Stomach (tissue), 4 donors: ENCODE data around the gene OR9Q1.

ENCODE experiments used
- POLR2A ChIP-seq, 4 donors: fragments of 450-650 bp; IDR thresholded peaks; one replicate each; pipeline ENCODE4 v1.6.1; 2016; ENCODE audit warnings: antibody characterized with exemption in 4 of 4, control low read depth in 2 of 4, mild to moderate bottlenecking in 1 of 4, moderate library complexity in 1 of 4
- TF ChIP-seq, protein P1 (sequence below), 7 experiments: fragments of 450-650 bp in 4 of 7; fragments of 200-600 bp in 3 of 7; sonication (generic) in 3 of 7; IDR thresholded peaks; one replicate each; pipeline ENCODE4 v1.5.1; 2016 to 2019; ENCODE audit warnings: antibody characterized with exemption in 7 of 7, control low read depth in 2 of 7, mild to moderate bottlenecking in 1 of 7

DNA sequence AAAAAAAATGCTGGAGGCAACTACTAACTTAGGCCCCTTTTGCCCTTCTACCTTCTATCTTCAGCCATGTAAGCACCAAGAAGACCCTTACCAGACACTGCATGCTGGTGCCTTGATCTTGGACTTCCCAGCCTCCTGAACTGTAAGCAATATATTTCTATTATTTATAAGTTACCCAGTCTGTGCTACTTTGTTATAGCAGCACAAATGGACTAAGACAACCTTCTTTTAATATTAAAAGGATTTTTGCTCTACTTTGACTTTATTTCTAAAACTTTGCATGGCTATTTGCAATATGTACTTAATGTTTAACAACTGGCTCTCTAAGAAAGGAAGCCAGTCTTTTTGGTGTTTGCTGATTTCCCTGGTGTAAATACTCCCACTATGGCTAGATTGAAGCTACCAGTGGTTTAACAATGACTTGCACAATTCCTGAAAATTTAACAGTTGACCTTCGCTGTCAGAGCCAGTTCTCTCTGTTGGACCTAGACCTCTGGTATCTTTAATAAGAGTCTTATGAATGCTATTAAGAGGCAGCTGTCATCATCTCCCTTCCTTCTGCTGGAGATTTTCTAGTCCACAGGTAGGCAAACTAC lies 32.2 kb downstream of the OR9Q1 start:
- TF ChIP-seq, protein P1, sequence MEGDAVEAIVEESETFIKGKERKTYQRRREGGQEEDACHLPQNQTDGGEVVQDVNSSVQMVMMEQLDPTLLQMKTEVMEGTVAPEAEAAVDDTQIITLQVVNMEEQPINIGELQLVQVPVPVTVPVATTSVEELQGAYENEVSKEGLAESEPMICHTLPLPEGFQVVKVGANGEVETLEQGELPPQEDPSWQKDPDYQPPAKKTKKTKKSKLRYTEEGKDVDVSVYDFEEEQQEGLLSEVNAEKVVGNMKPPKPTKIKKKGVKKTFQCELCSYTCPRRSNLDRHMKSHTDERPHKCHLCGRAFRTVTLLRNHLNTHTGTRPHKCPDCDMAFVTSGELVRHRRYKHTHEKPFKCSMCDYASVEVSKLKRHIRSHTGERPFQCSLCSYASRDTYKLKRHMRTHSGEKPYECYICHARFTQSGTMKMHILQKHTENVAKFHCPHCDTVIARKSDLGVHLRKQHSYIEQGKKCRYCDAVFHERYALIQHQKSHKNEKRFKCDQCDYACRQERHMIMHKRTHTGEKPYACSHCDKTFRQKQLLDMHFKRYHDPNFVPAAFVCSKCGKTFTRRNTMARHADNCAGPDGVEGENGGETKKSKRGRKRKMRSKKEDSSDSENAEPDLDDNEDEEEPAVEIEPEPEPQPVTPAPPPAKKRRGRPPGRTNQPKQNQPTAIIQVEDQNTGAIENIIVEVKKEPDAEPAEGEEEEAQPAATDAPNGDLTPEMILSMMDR (IDR thresholded peaks at IDR 0.05), result no peak
- TF ChIP-seq POLR2A (IDR thresholded peaks at IDR 0.05), result no peak
